ENCODE results near the gene NUPR1. TPM values are rescaled to one million over a fixed set of nuclear protein-coding genes. Genes with fewer than 3 reads are reported as not detected.
"Not testable (repeated sequence)": the region's sequence is repeated elsewhere in the genome, so short reads cannot be mapped to it uniquely, and the experiment has no call there.

NUPR1 gene
- total RNA-seq, 1 experiment from 2014 or later: 1.1 TPM

- DNase-seq (ENCODE audit: extremely low read depth, low read depth): no peak
These were observed 16.8 kb upstream of the NUPR1 start for GRCh38 chr16:28555561-28555960.

- no peak for DNase-seq (ENCODE audit: extremely low read depth, low read depth)
These were observed 16.1 kb upstream of the NUPR1 start for GRCh38 chr16:28554634-28555423.

GRCh38 chr16:28553776-28554633 lies 15.2 kb upstream of the NUPR1 start, which contains the start of gene SGF29:
TSS of gene SGF29 (plus strand) at chr16:28553920. CDS start at chr16:28581070, 27,150 bp downstream.
- DNase-seq (ENCODE audit: extremely low read depth, low read depth): peak; percentile 85

- DNase-seq (ENCODE audit: extremely low read depth, low read depth): peak; percentile 33
These were observed 10.6 kb upstream of the NUPR1 start for GRCh38 chr16:28549301-28549899.

- DNase-seq (ENCODE audit: extremely low read depth, low read depth): no peak
These were observed 9.6 kb upstream of the NUPR1 start for GRCh38 chr16:28548306-28548802.

DNA sequence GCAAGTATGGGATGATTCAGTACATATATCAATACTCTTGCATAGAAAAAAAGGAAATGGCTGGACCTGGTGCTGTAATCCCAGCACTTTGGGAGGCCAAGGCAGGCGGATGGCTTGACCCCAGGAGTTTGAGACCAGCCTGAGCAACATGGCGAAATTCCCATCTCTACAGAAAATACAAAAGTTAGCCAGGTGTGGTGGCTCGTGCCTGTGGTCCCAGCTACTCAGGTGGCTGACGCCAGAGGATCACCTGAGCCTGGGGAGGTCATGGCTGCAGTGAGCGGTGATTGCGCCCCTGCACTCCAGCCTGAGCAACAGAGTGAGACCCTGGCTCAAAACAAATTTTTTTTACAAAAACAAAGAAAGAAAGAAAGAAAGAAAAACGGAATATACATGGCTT lies 7.9 kb upstream of the NUPR1 start:
- DNase-seq (ENCODE audit: extremely low read depth, low read depth): no peak

- not testable (repeated sequence) for DNase-seq (ENCODE audit: extremely low read depth, low read depth)
These were observed 7.2 kb upstream of the NUPR1 start for GRCh38 chr16:28545964-28546363.

- DNase-seq (ENCODE audit: extremely low read depth, low read depth): no peak
These were observed 6.2 kb upstream of the NUPR1 start for GRCh38 chr16:28544998-28545397.

- DNase-seq (ENCODE audit: extremely low read depth, low read depth): no peak
These were observed 4.3 kb upstream of the NUPR1 start for GRCh38 chr16:28543072-28543471.

DNA sequence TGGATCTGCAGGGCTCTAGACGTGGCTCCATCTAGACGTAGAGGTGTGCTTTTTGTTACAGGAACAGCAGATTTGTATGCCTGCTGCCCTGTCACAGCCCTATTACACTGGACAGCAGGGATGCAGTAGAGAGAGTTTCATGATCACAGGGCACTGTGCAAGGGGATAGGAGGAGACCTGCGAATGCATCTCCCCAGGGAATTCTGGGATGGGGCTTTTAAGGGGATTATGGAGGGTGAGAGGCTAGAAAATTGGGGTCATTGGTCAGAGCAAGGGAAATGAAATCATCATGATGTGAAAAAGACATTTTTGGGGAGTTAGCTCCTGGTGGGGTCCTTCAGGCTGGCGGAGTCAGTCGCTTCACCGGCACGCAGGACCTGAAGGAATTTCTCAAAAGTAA lies 3.9 kb upstream of the NUPR1 start:
- DNase-seq (ENCODE audit: extremely low read depth, low read depth): no peak

DNA sequence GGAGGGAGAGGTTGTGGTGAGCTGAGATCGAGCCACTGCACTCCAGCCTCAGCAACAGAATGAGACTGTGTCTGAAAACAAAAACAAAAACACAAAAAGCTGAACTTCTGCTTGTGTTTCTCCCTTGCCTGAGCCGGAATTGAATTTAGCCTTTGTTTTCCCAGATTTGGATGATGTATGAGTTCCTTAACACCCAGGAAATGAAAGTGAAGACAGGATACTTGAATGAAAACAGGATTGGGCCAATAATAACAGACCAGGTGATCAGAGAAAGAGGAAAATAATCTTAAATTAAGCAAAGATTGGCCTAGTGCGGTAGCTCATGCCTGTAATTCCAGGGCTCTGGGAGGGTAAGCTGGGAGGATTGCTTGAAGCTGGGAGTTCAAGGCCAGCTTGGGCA lies 1.6 kb upstream of the NUPR1 start:
- DNase-seq (ENCODE audit: extremely low read depth, low read depth): no peak

DNA sequence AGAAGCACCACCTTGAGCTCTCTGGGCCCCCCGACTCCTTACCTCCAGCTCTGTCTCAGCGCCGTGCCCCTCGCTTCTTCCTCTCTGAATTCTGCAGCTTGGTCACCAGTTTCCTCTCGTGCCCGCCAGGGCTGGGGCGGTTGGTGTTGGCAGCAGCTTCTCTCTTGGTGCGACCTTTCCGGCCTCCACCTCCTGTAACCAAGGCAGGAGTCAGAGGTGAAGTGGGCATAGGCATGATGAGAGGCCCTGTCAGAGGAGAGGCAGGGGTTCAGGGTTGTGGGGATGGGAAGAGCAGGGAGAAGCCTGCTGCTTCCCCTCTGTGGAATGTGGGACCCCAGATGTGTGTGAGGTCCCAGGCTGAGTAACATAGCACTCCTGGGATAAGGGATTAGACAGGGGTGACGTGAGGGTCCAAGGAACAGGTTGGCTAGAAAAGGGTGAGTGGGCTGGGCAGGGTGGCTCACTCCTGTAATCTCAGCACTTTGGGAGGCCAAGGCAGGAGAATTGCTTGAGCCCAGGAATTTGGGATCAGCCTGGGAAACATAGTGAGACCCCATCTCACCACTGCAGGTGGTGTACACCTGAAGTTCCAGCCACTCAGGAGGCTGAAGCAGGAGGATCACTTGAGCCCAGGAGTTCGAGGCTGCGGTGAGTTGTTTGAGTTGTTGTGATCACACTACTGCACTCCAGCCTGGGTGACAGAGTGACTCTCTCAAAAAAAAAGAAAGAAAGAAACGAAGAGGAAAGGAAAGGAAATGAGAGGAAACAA lies 626 bp downstream of the NUPR1 start:
- no peak for DNase-seq (ENCODE audit: extremely low read depth, low read depth)

- DNase-seq (ENCODE audit: extremely low read depth, low read depth): no peak
These were observed 1.7 kb downstream of the NUPR1 start for GRCh38 chr16:28537076-28537475.

- DNase-seq (ENCODE audit: extremely low read depth, low read depth): no peak
These were observed 4.0 kb downstream of the NUPR1 start for GRCh38 chr16:28534542-28535373.

DNA sequence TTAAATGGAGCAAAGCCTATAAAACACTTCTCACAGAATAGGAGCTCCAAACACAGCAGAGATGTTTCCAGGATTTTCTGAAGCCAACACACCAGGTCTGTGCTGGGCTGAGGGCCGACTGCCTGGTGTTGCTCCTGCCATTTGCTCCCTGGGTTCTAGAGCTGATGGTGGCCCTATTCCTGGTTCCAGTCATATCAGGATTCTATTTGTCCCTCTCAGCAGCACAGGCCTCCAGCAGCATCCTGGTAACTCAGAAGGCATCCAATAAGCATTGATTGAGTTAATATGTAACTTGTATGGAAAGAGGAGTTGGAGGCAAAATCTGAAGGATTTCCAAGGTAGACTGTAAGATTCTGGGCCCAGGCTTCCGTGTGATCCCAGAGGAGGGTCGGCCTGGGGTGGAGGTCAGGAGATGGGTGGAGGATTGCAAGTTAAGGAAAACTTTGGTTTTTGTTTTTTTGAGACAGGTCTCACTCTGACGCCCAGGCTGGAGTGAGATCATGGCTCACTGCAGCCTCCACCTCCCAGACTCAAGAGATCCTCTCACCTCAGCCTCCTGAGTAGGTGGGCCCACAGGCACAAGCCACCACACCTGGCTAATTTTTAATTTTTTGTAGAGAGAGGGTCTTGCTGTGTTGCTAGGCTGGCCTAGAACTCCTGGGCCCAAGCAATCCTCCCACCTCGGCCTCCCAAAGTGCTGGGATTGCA lies 5.7 kb downstream of the NUPR1 start:
- DNase-seq (ENCODE audit: extremely low read depth, low read depth): no peak

- no peak for DNase-seq (ENCODE audit: extremely low read depth, low read depth)
These were observed 6.7 kb downstream of the NUPR1 start for GRCh38 chr16:28531777-28532744.

- no peak for DNase-seq (ENCODE audit: extremely low read depth, low read depth)
These were observed 9.7 kb downstream of the NUPR1 start for GRCh38 chr16:28529124-28529523.

- DNase-seq (ENCODE audit: extremely low read depth, low read depth): no peak
These were observed 10.3 kb downstream of the NUPR1 start for GRCh38 chr16:28528463-28528867.
